ENCODE results near the gene DMXL2. TPM values are rescaled to one million over a fixed set of nuclear protein-coding genes. Genes with fewer than 3 reads are reported as not detected.

DMXL2 gene
- total and polyA plus RNA-seq, 9 of the 15 experiments (the other 6 are each of a cell fraction or from before 2014, with no cell fraction given): 9.3 to 57.7 (median 30.7) TPM

DNA sequence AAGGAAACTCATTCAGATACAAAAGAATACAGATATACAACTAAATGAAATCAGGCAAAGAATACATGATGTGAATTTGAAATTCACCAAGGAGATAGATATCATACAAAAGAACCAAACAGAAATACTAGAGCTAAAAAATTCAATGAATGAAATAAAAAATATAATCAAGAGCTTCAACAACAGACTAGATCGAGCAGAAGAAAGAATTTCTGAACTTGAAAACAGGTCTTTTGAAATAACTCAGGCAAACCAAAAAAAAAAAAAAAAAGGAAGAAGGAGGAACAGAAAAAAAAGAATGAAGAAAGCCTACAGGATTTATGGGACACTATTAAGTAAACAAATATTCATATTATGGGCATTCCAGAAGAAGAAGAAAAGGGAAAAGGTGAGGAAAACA is 137.8 kb downstream of the DMXL2 start (continued):
- TF ChIP-seq ZNF561 (CRISPR knock-in tag; conservative IDR thresholded peaks at IDR 0.05) (no peak), ZEB2 (IDR thresholded peaks at IDR 0.05) (peak; percentile 47; the same call in 1 of the 2 replicates), MAFK (IDR thresholded peaks at IDR 0.05; ENCODE audit: low read length) (no peak), SAFB (IDR thresholded peaks at IDR 0.05; ENCODE audit: borderline replicate concordance, low read depth, low read length) (no peak), IFI16 (CRISPR knock-in tag; IDR thresholded peaks at IDR 0.05) (no peak), FUS (optimal IDR thresholded peaks at IDR 0.05; ENCODE audit: low read depth, low read length) (no peak), BHLHE40 (IDR thresholded peaks at IDR 0.05; ENCODE audit: low read length) (no peak), SPI1 (IDR thresholded peaks at IDR 0.05; ENCODE audit: borderline replicate concordance, low read depth, low read length) (no peak), PHF20 (IDR thresholded peaks at IDR 0.05; ENCODE audit: partially characterized antibody) (no peak), ZBTB7A (IDR thresholded peaks at IDR 0.05; ENCODE audit: borderline replicate concordance, control insufficient read depth, low read depth, low read length) (no peak), EWSR1 (IDR thresholded peaks at IDR 0.05; ENCODE audit: borderline replicate concordance, low read depth, partially characterized antibody) (no peak)
- TF ChIP-seq, protein P1, sequence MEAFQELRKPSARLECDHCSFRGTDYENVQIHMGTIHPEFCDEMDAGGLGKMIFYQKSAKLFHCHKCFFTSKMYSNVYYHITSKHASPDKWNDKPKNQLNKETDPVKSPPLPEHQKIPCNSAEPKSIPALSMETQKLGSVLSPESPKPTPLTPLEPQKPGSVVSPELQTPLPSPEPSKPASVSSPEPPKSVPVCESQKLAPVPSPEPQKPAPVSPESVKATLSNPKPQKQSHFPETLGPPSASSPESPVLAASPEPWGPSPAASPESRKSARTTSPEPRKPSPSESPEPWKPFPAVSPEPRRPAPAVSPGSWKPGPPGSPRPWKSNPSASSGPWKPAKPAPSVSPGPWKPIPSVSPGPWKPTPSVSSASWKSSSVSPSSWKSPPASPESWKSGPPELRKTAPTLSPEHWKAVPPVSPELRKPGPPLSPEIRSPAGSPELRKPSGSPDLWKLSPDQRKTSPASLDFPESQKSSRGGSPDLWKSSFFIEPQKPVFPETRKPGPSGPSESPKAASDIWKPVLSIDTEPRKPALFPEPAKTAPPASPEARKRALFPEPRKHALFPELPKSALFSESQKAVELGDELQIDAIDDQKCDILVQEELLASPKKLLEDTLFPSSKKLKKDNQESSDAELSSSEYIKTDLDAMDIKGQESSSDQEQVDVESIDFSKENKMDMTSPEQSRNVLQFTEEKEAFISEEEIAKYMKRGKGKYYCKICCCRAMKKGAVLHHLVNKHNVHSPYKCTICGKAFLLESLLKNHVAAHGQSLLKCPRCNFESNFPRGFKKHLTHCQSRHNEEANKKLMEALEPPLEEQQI (IDR thresholded peaks at IDR 0.05): peak; percentile 31; the same call in 1 of the 2 replicates
- TF ChIP-seq, protein P2, sequence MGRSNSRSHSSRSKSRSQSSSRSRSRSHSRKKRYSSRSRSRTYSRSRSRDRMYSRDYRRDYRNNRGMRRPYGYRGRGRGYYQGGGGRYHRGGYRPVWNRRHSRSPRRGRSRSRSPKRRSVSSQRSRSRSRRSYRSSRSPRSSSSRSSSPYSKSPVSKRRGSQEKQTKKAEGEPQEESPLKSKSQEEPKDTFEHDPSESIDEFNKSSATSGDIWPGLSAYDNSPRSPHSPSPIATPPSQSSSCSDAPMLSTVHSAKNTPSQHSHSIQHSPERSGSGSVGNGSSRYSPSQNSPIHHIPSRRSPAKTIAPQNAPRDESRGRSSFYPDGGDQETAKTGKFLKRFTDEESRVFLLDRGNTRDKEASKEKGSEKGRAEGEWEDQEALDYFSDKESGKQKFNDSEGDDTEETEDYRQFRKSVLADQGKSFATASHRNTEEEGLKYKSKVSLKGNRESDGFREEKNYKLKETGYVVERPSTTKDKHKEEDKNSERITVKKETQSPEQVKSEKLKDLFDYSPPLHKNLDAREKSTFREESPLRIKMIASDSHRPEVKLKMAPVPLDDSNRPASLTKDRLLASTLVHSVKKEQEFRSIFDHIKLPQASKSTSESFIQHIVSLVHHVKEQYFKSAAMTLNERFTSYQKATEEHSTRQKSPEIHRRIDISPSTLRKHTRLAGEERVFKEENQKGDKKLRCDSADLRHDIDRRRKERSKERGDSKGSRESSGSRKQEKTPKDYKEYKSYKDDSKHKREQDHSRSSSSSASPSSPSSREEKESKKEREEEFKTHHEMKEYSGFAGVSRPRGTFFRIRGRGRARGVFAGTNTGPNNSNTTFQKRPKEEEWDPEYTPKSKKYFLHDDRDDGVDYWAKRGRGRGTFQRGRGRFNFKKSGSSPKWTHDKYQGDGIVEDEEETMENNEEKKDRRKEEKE (IDR thresholded peaks at IDR 0.05; ENCODE audit: borderline replicate concordance in 1 of 2, control insufficient read depth in 1 of 2, low read depth in 2 of 2, low read length in 1 of 2): no peak
- TF ChIP-seq, protein P3, sequence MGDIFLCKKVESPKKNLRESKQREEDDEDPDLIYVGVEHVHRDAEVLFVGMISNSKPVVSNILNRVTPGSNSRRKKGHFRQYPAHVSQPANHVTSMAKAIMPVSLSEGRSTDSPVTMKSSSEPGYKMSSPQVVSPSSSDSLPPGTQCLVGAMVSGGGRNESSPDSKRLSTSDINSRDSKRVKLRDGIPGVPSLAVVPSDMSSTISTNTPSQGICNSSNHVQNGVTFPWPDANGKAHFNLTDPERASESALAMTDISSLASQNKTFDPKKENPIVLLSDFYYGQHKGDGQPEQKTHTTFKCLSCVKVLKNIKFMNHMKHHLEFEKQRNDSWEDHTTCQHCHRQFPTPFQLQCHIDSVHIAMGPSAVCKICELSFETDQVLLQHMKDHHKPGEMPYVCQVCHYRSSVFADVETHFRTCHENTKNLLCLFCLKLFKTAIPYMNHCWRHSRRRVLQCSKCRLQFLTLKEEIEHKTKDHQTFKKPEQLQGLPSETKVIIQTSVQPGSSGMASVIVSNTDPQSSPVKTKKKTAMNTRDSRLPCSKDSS (IDR thresholded peaks at IDR 0.05; ENCODE audit: low read depth, partially characterized antibody): peak; percentile 97
- TF ChIP-seq, protein P4, sequence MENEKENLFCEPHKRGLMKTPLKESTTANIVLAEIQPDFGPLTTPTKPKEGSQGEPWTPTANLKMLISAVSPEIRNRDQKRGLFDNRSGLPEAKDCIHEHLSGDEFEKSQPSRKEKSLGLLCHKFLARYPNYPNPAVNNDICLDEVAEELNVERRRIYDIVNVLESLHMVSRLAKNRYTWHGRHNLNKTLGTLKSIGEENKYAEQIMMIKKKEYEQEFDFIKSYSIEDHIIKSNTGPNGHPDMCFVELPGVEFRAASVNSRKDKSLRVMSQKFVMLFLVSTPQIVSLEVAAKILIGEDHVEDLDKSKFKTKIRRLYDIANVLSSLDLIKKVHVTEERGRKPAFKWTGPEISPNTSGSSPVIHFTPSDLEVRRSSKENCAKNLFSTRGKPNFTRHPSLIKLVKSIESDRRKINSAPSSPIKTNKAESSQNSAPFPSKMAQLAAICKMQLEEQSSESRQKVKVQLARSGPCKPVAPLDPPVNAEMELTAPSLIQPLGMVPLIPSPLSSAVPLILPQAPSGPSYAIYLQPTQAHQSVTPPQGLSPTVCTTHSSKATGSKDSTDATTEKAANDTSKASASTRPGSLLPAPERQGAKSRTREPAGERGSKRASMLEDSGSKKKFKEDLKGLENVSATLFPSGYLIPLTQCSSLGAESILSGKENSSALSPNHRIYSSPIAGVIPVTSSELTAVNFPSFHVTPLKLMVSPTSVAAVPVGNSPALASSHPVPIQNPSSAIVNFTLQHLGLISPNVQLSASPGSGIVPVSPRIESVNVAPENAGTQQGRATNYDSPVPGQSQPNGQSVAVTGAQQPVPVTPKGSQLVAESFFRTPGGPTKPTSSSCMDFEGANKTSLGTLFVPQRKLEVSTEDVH (IDR thresholded peaks at IDR 0.05; ENCODE audit: low read depth, partially characterized antibody): peak; percentile 26
